Endothelial cell of umbilical vein (primary cell): ENCODE data around the gene FUT7. TPM values are rescaled to one million over a fixed set of nuclear protein-coding genes. Genes with fewer than 3 reads are reported as not detected.

Source experiments
- BruUV-seq: library from RNA; stranded (reverse); fragments of 400-500 nt; replicated peaks from 2 replicates; lab custom pipeline; 2021; lab: Mats Ljungman, UMichigan
- CTCF ChIA-PET: fragments of 300-600, 350-600 bp; sonication (Branson Sonifier 250); formaldehyde crosslinking; loops from one replicate; lab custom pipeline; 2021; ENCODE audit warnings: antibody characterized with exemption, inconsistent platforms; lab: Charles Lee
- POLR2A ChIA-PET: fragments of 300-600, 350-600 bp; sonication (Branson Sonifier 250); formaldehyde crosslinking; loops from one replicate; lab custom pipeline; 2021; ENCODE audit warnings: antibody characterized with exemption, inconsistent platforms; lab: Charles Lee
- DNase-seq: peaks from one replicate; pipeline ENCODE4 v3.0.0-alpha.2; 2011; ENCODE audit warnings: low read depth, low spot score
- FAIRE-seq: peaks from 2 replicates; lab custom pipeline; 2011; peaks lifted over from hg19 to GRCh38; lab: Jason Lieb, UNC
- H2AFZ ChIP-seq: 2 replicates; pipeline ENCODE4 v1.6.0; 2012; ENCODE audit warnings: low read depth, low read length, control low read depth, inconsistent platforms
- H3K27ac ChIP-seq: 2 replicates; pipeline ENCODE4 v1.5.1; 2011; ENCODE audit warnings: low read depth, mild to moderate bottlenecking, control low read depth, low read length, moderate library complexity; ENCODE audit not compliant: insufficient read depth
- H3K27me3 ChIP-seq, 2 experiments: 2 replicates each; pipeline versions ENCODE4 v1.6.0 to v1.6.1; 2011; ENCODE audit warnings: low read length in 2 of 2, mixed read lengths in 1 of 2; ENCODE audit not compliant: control insufficient read depth in 2 of 2, insufficient read depth in 2 of 2
- H3K36me3 ChIP-seq, 2 experiments: 2 replicates in 1 of 2; 3 replicates in 1 of 2; pipeline ENCODE4 v1.5.1; 2011; ENCODE audit warnings: low read length in 2 of 2, mild to moderate bottlenecking in 1 of 2, moderate library complexity in 1 of 2; ENCODE audit not compliant: control insufficient read depth in 2 of 2, insufficient read depth in 2 of 2; ENCODE audit errors: extremely low read depth in 1 of 2
- H3K4me1 ChIP-seq: 3 replicates; pipeline ENCODE4 v1.5.1; 2011; ENCODE audit warnings: mild to moderate bottlenecking, low read length; ENCODE audit not compliant: control insufficient read depth, insufficient read depth; ENCODE audit errors: extremely low read depth
- H3K4me2 ChIP-seq: 2 replicates; pipeline ENCODE4 v1.6.1; 2011; ENCODE audit warnings: low read length, control low read depth, mixed read lengths; ENCODE audit not compliant: insufficient read depth
- H3K4me3 ChIP-seq, 3 experiments: fragments of 200-600 bp in 1 of 3; sonication (generic), shearing (Covaris generic) in 1 of 3; replicated peaks in 1 of 3; 2 replicates each; pipeline ENCODE4 v1.5.1; 2011 to 2016; ENCODE audit warnings: control low read depth in 3 of 3, low read length in 3 of 3, mild to moderate bottlenecking in 2 of 3, inconsistent platforms in 1 of 3, low read depth in 1 of 3, moderate library complexity in 1 of 3; ENCODE audit not compliant: insufficient read depth in 1 of 3
- H3K79me2 ChIP-seq: 2 replicates; pipeline ENCODE4 v1.6.0; 2012; ENCODE audit warnings: low read length, inconsistent platforms; ENCODE audit not compliant: control insufficient read depth, insufficient read depth
- H3K9ac ChIP-seq: replicated peaks from 2 replicates; pipeline ENCODE3; 2011; ENCODE audit warnings: low read length, control low read depth; ENCODE audit not compliant: insufficient read depth; ENCODE audit errors: extremely low read depth
- H3K9me1 ChIP-seq: replicated peaks from 3 replicates; pipeline ENCODE4 v1.6.0; 2011; ENCODE audit warnings: mild to moderate bottlenecking, low read length; ENCODE audit not compliant: control insufficient read depth, insufficient read depth; ENCODE audit errors: extremely low read depth
- H3K9me3 ChIP-seq: replicated peaks from 2 replicates; pipeline ENCODE4 v1.5.1; 2012; ENCODE audit warnings: low read length, inconsistent platforms; ENCODE audit not compliant: control insufficient read depth, insufficient read depth
- H4K20me1 ChIP-seq: replicated peaks from 2 replicates; pipeline ENCODE3; 2011; ENCODE audit warnings: mild to moderate bottlenecking, low read length; ENCODE audit not compliant: control insufficient read depth, insufficient read depth; ENCODE audit errors: extremely low read depth
- CTCF ChIP-seq, 2 donors: IDR thresholded peaks; 1 replicate in 1 of 2; 2 replicates in 1 of 2; pipeline ENCODE4 v1.5.1; 2011; ENCODE audit warnings: low read length in 2 of 2, mild to moderate bottlenecking in 2 of 2, moderate library complexity in 2 of 2, control low read depth in 1 of 2, inconsistent platforms in 1 of 2, low read depth in 1 of 2; ENCODE audit not compliant: insufficient read depth in 1 of 2; ENCODE audit errors: extremely low read depth in 1 of 2
- EZH2 ChIP-seq: IDR thresholded peaks from 2 replicates; pipeline ENCODE4 v1.6.1; 2012; ENCODE audit warnings: borderline replicate concordance, low read depth, mild to moderate bottlenecking, moderate library complexity, low read length, inconsistent platforms; ENCODE audit not compliant: severe bottlenecking
- FOS ChIP-seq: IDR thresholded peaks from 2 replicates; pipeline ENCODE4 v1.6.1; 2011; ENCODE audit warnings: mild to moderate bottlenecking, low read length, moderate library complexity, borderline replicate concordance; ENCODE audit not compliant: insufficient read depth
- GATA2 ChIP-seq: IDR thresholded peaks from 2 replicates; pipeline ENCODE4 v1.7.0; 2011; ENCODE audit warnings: low read depth, mild to moderate bottlenecking, moderate library complexity, mixed read lengths, low read length; ENCODE audit not compliant: insufficient read length, insufficient read depth
- JUN ChIP-seq: IDR thresholded peaks from 2 replicates; pipeline ENCODE4 v1.6.1; 2011; ENCODE audit warnings: borderline replicate concordance, low read depth; ENCODE audit not compliant: insufficient read length, insufficient read depth
- MAX ChIP-seq: IDR thresholded peaks from 2 replicates; pipeline ENCODE4 v1.6.1; 2011; ENCODE audit not compliant: insufficient read depth, insufficient read length
- MYC ChIP-seq: IDR thresholded peaks from one replicate; pipeline ENCODE4 v1.6.1; 2011; ENCODE audit warnings: mild to moderate bottlenecking, low read depth, low read length
- POLR2A ChIP-seq: IDR thresholded peaks from 2 replicates; pipeline ENCODE4 v1.6.1; 2012; ENCODE audit warnings: low read depth, mild to moderate bottlenecking, control low read depth, low read length
- POLR2AphosphoS5 ChIP-seq: IDR thresholded peaks from 2 replicates; pipeline ENCODE4 v1.6.1; 2012; ENCODE audit warnings: low read depth, mild to moderate bottlenecking, control low read depth, low read length, moderate library complexity; ENCODE audit not compliant: insufficient read depth
- dilution Hi-C: fragments of 300-500 bp; cut with MboI; formaldehyde crosslinking; loops from one replicate; pipeline ENCODE4 v1.15.0; 2019; ENCODE audit warnings: low sequenced_read_pairs; ENCODE audit not compliant: extremely low pct_ligation_motif_present
- intact Hi-C: fragments of 100-400 bp; cut with micrococcal nuclease; formaldehyde crosslinking; loops from one replicate; pipeline ENCODE4 v1.10.0; 2022
- polyA plus RNA-seq, 4 experiments: library from polyadenylated mRNA; depleted of rRNA in 3 of 4; stranded (reverse) in 3 of 4; unstranded in 1 of 4; fragments of >200 nt; gene quantifications; 2 replicates each; pipeline versions ENCODE4 v1.2.1 to v1.2.3, GENCODE V29; 2011 to 2012; ENCODE audit warnings: missing spikeins in 1 of 4
- total RNA-seq: library from RNA; stranded (reverse); gene quantifications from 2 replicates; pipeline ENCODE4 v1.2.3, GENCODE V29; 2021

The FUT7 gene
- total and polyA plus RNA-seq, 2 donors (not counting 3 experiments of a cell fraction or from before 2014, with no cell fraction given): not detected

GRCh38 chr9:137014776-137015539 is 16.9 kb downstream of the FUT7 start:
- dilution Hi-C loops: no loop called here
- Histone ChIP-seq H3K4me3 (no peak overlapping the region), H3K4me1 (no peaks in the 10 kb centered on the region), H3K36me3 (no peaks in the 10 kb centered on the region), H2AFZ (no peak overlapping the region), H3K79me2 (no peaks in the 10 kb centered on the region), H3K27ac (no peak overlapping the region), H4K20me1 (no peaks in the 10 kb centered on the region), H3K9me3 (no peaks in the 10 kb centered on the region), H3K9ac (no peak overlapping the region), H3K9me1 (no peaks in the 10 kb centered on the region), H3K27me3 (no peaks in the 10 kb centered on the region), H3K4me2 (no peak overlapping the region)
- CTCF ChIA-PET: interaction anchor here (2.0 kb wide), 1 partner anchor 14 kb away, joined by 10 read pairs; no protein-coding TSS in a partner anchor
- POLR2A ChIA-PET: interaction anchor here (0.9 kb wide), 1 partner anchor 23 kb away, joined by 3 read pairs; the partner anchor contains the start of gene PAXX
- DNase-seq (no peak), FAIRE-seq (no peak)
- TF ChIP-seq EZH2 (no peak), JUN (no peak), GATA2 (no peak), CTCF (IDR thresholded peaks at IDR 0.05; ENCODE audit: extremely low read depth in 1 of 2, insufficient read depth in 1 of 2, low read depth in 1 of 2, low read length in 2 of 2) (no peak), MAX (no peak), POLR2A (no peak), MYC (no peak), FOS (no peak), POLR2AphosphoS5 (no peak)
- intact Hi-C loops: no loop called here
- BruUV-seq: no TSS peak
